ENCODE results near the gene ATF1. TPM values are rescaled to one million over a fixed set of nuclear protein-coding genes. Genes with fewer than 3 reads are reported as not detected.
"Not testable (repeated sequence)": the region's sequence is repeated elsewhere in the genome, so short reads cannot be mapped to it uniquely, and the experiment has no call there.

Gene ATF1
- total RNA-seq, 1 donor from 2014 or later, result 30.3 TPM

DNA sequence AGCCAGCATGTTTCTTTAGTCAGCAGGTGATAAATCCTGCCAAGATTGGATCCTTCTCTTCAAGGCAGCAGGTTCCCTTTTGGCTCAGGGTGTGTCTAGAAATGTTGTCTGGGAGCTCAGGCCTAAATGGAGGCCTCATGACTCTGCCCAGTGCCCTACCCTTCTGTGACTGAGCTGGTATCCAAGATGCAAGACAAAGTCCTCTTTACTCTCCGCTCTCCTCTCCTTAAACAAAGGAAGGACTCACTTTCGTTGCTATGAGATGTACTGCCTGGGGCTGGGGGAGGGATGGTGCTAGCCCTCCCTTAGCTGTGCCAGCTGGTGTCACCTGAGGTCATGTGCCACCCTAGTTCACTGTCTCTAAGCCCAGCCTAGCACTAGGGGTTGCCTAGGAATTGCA is 65.0 kb downstream of the ATF1 start:
- H3K27me3 Mint-ChIP-seq (ENCODE audit: unreplicated experiment), result peaks cover 11% of the 10 kb centered on the region
- no peaks in the 10 kb centered on the region for H3K36me3 Mint-ChIP-seq (ENCODE audit: unreplicated experiment)

DNA sequence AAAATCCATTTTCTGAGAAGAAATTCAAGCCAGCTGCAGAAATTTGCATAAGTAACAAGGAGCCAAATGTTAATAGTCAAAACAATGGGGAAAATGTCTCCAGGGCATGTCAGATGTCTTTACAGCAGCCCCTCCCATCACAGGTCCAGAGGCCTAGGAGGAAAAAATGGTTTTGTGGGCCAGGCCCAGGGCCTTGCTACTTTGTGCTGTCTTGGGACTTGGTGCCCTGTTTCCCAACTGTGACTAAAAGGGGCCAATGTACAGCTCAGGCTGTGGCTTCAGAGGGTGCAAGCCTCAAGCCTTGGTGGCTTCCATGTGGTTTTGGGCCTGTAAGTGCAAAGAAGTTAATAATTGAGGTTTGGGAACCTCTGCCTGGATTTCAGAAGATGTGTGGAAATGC is 69.9 kb downstream of the ATF1 start:
- H3K27me3 Mint-ChIP-seq (ENCODE audit: unreplicated experiment), result peaks cover 21% of the 10 kb centered on the region
- H3K36me3 Mint-ChIP-seq (ENCODE audit: unreplicated experiment); H3K4me1 Mint-ChIP-seq (ENCODE audit: unreplicated experiment); DNase-seq (ENCODE audit: extremely low spot score, unreplicated experiment); H3K27ac Mint-ChIP-seq (ENCODE audit: unreplicated experiment); H3K9me3 Mint-ChIP-seq (ENCODE audit: unreplicated experiment); H3K4me3 Mint-ChIP-seq (ENCODE audit: unreplicated experiment): not testable (repeated sequence)

More for the DNA sequence above, 65.0 kb downstream of the ATF1 start:
- peaks cover 8% of the 10 kb centered on the region for H3K4me1 Mint-ChIP-seq (ENCODE audit: unreplicated experiment)
- DNase-seq (ENCODE audit: extremely low spot score, unreplicated experiment), result no peak
- peaks cover 5% of the 10 kb centered on the region for H3K9me3 Mint-ChIP-seq (ENCODE audit: unreplicated experiment)
- TF ChIP-seq, protein P1, sequence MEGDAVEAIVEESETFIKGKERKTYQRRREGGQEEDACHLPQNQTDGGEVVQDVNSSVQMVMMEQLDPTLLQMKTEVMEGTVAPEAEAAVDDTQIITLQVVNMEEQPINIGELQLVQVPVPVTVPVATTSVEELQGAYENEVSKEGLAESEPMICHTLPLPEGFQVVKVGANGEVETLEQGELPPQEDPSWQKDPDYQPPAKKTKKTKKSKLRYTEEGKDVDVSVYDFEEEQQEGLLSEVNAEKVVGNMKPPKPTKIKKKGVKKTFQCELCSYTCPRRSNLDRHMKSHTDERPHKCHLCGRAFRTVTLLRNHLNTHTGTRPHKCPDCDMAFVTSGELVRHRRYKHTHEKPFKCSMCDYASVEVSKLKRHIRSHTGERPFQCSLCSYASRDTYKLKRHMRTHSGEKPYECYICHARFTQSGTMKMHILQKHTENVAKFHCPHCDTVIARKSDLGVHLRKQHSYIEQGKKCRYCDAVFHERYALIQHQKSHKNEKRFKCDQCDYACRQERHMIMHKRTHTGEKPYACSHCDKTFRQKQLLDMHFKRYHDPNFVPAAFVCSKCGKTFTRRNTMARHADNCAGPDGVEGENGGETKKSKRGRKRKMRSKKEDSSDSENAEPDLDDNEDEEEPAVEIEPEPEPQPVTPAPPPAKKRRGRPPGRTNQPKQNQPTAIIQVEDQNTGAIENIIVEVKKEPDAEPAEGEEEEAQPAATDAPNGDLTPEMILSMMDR (IDR thresholded peaks at IDR 0.05), result no peak
- no peak overlapping the region for H3K4me3 Mint-ChIP-seq (ENCODE audit: unreplicated experiment)
- H3K27ac Mint-ChIP-seq (ENCODE audit: unreplicated experiment), result no peak overlapping the region

DNA sequence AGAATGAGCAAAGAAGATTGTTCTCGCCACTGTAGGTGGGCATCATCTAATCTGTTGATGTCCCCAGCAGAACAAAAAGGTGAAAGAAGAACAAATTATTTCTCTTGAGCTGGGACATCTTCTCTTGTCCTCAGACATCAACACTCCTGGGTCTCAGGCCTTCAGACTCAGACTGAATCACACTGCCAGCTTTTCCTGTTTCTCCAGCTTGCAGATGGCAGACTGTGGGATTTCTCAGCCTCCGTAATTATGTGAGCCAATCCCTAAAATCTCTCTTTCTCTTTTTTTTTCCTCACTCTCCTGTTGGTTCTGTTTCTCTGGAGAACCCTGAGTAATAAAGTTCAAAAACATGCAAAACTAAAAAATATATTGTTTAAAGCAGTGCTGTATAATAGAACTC is 75.1 kb downstream of the ATF1 start:
- H3K4me3 Mint-ChIP-seq (ENCODE audit: unreplicated experiment), result no peak overlapping the region
- TF ChIP-seq, protein P1 (IDR thresholded peaks at IDR 0.05), result no peak
- peaks cover 8% of the 10 kb centered on the region for H3K9me3 Mint-ChIP-seq (ENCODE audit: unreplicated experiment)
- H3K27me3 Mint-ChIP-seq (ENCODE audit: unreplicated experiment), result peaks cover 22% of the 10 kb centered on the region
- no peak overlapping the region for H3K27ac Mint-ChIP-seq (ENCODE audit: unreplicated experiment)
- H3K36me3 Mint-ChIP-seq (ENCODE audit: unreplicated experiment), result no peaks in the 10 kb centered on the region
- H3K4me1 Mint-ChIP-seq (ENCODE audit: unreplicated experiment), result no peaks in the 10 kb centered on the region
- DNase-seq (ENCODE audit: extremely low spot score, unreplicated experiment), result no peak

GRCh38 chr12:50840809-50841487 is 77.0 kb downstream of the ATF1 start:
- no peak for DNase-seq (ENCODE audit: extremely low spot score, unreplicated experiment)
- no peak overlapping the region for H3K27ac Mint-ChIP-seq (ENCODE audit: unreplicated experiment)
- peaks cover 19% of the 10 kb centered on the region for H3K27me3 Mint-ChIP-seq (ENCODE audit: unreplicated experiment)
- no peaks in the 10 kb centered on the region for H3K4me1 Mint-ChIP-seq (ENCODE audit: unreplicated experiment)
- TF ChIP-seq, protein P1 (IDR thresholded peaks at IDR 0.05), result no peak
- H3K9me3 Mint-ChIP-seq (ENCODE audit: unreplicated experiment), result peaks cover 8% of the 10 kb centered on the region
- no peaks in the 10 kb centered on the region for H3K36me3 Mint-ChIP-seq (ENCODE audit: unreplicated experiment)
- H3K4me3 Mint-ChIP-seq (ENCODE audit: unreplicated experiment), result no peak overlapping the region

- H3K4me1 Mint-ChIP-seq (ENCODE audit: unreplicated experiment), result no peaks in the 10 kb centered on the region
- H3K9me3 Mint-ChIP-seq (ENCODE audit: unreplicated experiment), result peaks cover 8% of the 10 kb centered on the region
- no peak for DNase-seq (ENCODE audit: extremely low spot score, unreplicated experiment)
- peaks cover 25% of the 10 kb centered on the region for H3K27me3 Mint-ChIP-seq (ENCODE audit: unreplicated experiment)
- TF ChIP-seq, protein P1 (IDR thresholded peaks at IDR 0.05), result no peak
- H3K4me3 Mint-ChIP-seq (ENCODE audit: unreplicated experiment), result no peak overlapping the region
- H3K36me3 Mint-ChIP-seq (ENCODE audit: unreplicated experiment), result no peaks in the 10 kb centered on the region
- no peak overlapping the region for H3K27ac Mint-ChIP-seq (ENCODE audit: unreplicated experiment)
Observed at GRCh38 chr12:50841716-50842531, 78.0 kb downstream of the ATF1 start.

Data from osteocyte (in vitro differentiated cells).